Mesenchymal stem cell (in vitro differentiated cells and primary cell): ENCODE data around the gene MS4A15. TPM values are rescaled to one million over a fixed set of nuclear protein-coding genes. Genes with fewer than 3 reads are reported as not detected.

Experiments used
- DNase-seq: peaks from one replicate; pipeline ENCODE4 v3.0.0-alpha.2; 2013
- H2AFZ ChIP-seq: one replicate; pipeline ENCODE4 v1.6.1; 2013; ENCODE audit warnings: low read depth, mild to moderate bottlenecking, control low read depth, inconsistent platforms, low read length, moderate library complexity
- H2AK5ac ChIP-seq: 2 replicates; pipeline ENCODE4 v1.6.1; 2013; ENCODE audit warnings: low read length, moderate library complexity, mild to moderate bottlenecking, inconsistent platforms; ENCODE audit not compliant: severe bottlenecking
- H2BK120ac ChIP-seq: one replicate; pipeline ENCODE4 v1.6.1; 2013; ENCODE audit warnings: low read depth, mild to moderate bottlenecking, inconsistent platforms, low read length, moderate library complexity
- H2BK12ac ChIP-seq, 2 experiments: one replicate each; pipeline ENCODE4 v1.6.1; 2013; ENCODE audit warnings: inconsistent platforms in 2 of 2, low read length in 2 of 2, mild to moderate bottlenecking in 2 of 2, moderate library complexity in 2 of 2, control low read depth in 1 of 2
- H2BK15ac ChIP-seq: one replicate; pipeline ENCODE4 v1.6.1; 2013; ENCODE audit warnings: mild to moderate bottlenecking, low read depth, inconsistent platforms; ENCODE audit not compliant: poor library complexity, severe bottlenecking
- H2BK5ac ChIP-seq: 2 replicates; pipeline ENCODE4 v1.6.1; 2013; ENCODE audit warnings: low read depth, mild to moderate bottlenecking, low read length, control low read depth, inconsistent platforms; ENCODE audit not compliant: poor library complexity, severe bottlenecking
- H3K14ac ChIP-seq, 2 experiments: one replicate each; pipeline ENCODE4 v1.6.1; 2013; ENCODE audit warnings: inconsistent platforms in 2 of 2, low read length in 2 of 2, control low read depth in 1 of 2, mild to moderate bottlenecking in 1 of 2, moderate library complexity in 1 of 2
- H3K18ac ChIP-seq, 2 experiments: one replicate each; pipeline ENCODE4 v1.6.1; 2013; ENCODE audit warnings: inconsistent platforms in 2 of 2, low read length in 2 of 2, control low read depth in 1 of 2, low read depth in 1 of 2, mild to moderate bottlenecking in 1 of 2
- H3K23ac ChIP-seq, 2 experiments: one replicate each; pipeline ENCODE4 v1.6.1; 2013; ENCODE audit warnings: inconsistent platforms in 2 of 2, low read length in 2 of 2, mild to moderate bottlenecking in 2 of 2, moderate library complexity in 2 of 2, control low read depth in 1 of 2
- H3K27ac ChIP-seq: 2 replicates; pipeline ENCODE4 v1.5.1; 2013; ENCODE audit warnings: mild to moderate bottlenecking, moderate library complexity, low read length, control low read depth, inconsistent platforms; ENCODE audit not compliant: poor library complexity, severe bottlenecking
- H3K27me3 ChIP-seq, 2 experiments: 2 replicates each; pipeline versions ENCODE4 v1.6.1 to v1.7.0; 2013; ENCODE audit warnings: low read length in 2 of 2, mild to moderate bottlenecking in 2 of 2, moderate library complexity in 2 of 2, control low read depth in 1 of 2, inconsistent platforms in 1 of 2; ENCODE audit not compliant: control insufficient read depth in 1 of 2, insufficient read depth in 1 of 2
- H3K36me3 ChIP-seq, 2 experiments: 2 replicates each; pipeline versions ENCODE4 v1.6.1 to v1.7.0; 2013; ENCODE audit warnings: low read length in 2 of 2, control low read depth in 1 of 2, inconsistent platforms in 1 of 2, low read depth in 1 of 2, mild to moderate bottlenecking in 1 of 2; ENCODE audit not compliant: insufficient read depth in 2 of 2, control insufficient read depth in 1 of 2
- H3K4ac ChIP-seq, 2 experiments: one replicate each; pipeline ENCODE4 v1.6.1; 2013; ENCODE audit warnings: inconsistent platforms in 2 of 2, low read length in 2 of 2, mild to moderate bottlenecking in 2 of 2, moderate library complexity in 2 of 2, control low read depth in 1 of 2, low read depth in 1 of 2
- H3K4me1 ChIP-seq: 2 replicates; pipeline ENCODE4 v1.6.1; 2013; ENCODE audit warnings: low read depth, low read length, control low read depth; ENCODE audit not compliant: control insufficient read depth, insufficient read depth
- H3K4me2 ChIP-seq: 2 replicates; pipeline ENCODE4 v1.6.1; 2013; ENCODE audit warnings: low read length, mild to moderate bottlenecking, inconsistent platforms; ENCODE audit not compliant: poor library complexity, severe bottlenecking
- H3K4me3 ChIP-seq, 2 experiments: 2 replicates each; pipeline versions ENCODE4 v1.5.1 to v1.7.0; 2013; ENCODE audit warnings: low read length in 2 of 2, mild to moderate bottlenecking in 2 of 2, control low read depth in 1 of 2, low read depth in 1 of 2; ENCODE audit not compliant: insufficient read depth in 1 of 2
- H3K79me1 ChIP-seq: replicated peaks from 2 replicates; pipeline ENCODE4 v1.6.1; 2013; ENCODE audit warnings: mild to moderate bottlenecking, control low read depth, low read length, inconsistent platforms; ENCODE audit not compliant: poor library complexity, severe bottlenecking
- H3K9ac ChIP-seq: 2 replicates; pipeline ENCODE4 v1.7.0; 2013; ENCODE audit warnings: mild to moderate bottlenecking, low read length, moderate library complexity
- H3K9me3 ChIP-seq: 2 replicates; pipeline ENCODE4 v1.7.0; 2013; ENCODE audit warnings: mild to moderate bottlenecking, low read length; ENCODE audit not compliant: control insufficient read depth
- H4K8ac ChIP-seq: one replicate; pipeline ENCODE4 v1.6.1; 2013; ENCODE audit warnings: inconsistent platforms, mild to moderate bottlenecking, low read length, moderate library complexity
- H4K91ac ChIP-seq: one replicate; pipeline ENCODE4 v1.6.1; 2013; ENCODE audit warnings: mild to moderate bottlenecking, low read length, inconsistent platforms
- WGBS: methylation state at CpG from one replicate; pipeline ENCODE4 v1.1.7; 2013; ENCODE audit warnings: mixed read lengths; 5-methylcytosine and 5-hydroxymethylcytosine counted together
- polyA plus RNA-seq, 2 experiments: library from polyadenylated mRNA; stranded (reverse); fragments of 200-250 nt; gene quantifications; one replicate each; pipeline ENCODE4 v1.2.3, GENCODE V29; 2013

Gene MS4A15, protein sequence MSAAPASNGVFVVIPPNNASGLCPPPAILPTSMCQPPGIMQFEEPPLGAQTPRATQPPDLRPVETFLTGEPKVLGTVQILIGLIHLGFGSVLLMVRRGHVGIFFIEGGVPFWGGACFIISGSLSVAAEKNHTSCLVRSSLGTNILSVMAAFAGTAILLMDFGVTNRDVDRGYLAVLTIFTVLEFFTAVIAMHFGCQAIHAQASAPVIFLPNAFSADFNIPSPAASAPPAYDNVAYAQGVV
- polyA plus RNA-seq (2013, experiment 1 of 2): not detected
- polyA plus RNA-seq (2013, experiment 2 of 2): not detected

- H2BK12ac ChIP-seq: no peak within 1 kb of the TSS
- H3K4ac ChIP-seq: no peak within 1 kb of the TSS
- no peak within 1 kb of the TSS for H2BK120ac ChIP-seq
- peaks cover 45 to 72% of the 10 kb centered on the region in 2 experiments for H3K27me3 ChIP-seq
- H4K91ac ChIP-seq: no peak within 1 kb of the TSS
- no peak within 1 kb of the TSS for H3K4me2 ChIP-seq
- no peak within 1 kb of the TSS for H2AK5ac ChIP-seq
- no peaks in the 10 kb centered on the region for H3K4me1 ChIP-seq
- H3K4me3 ChIP-seq: no peak within 1 kb of the TSS
- no peak within 1 kb of the TSS for H3K18ac ChIP-seq
- H3K14ac ChIP-seq: no peak within 1 kb of the TSS
- no peak within 1 kb of the TSS for H2BK15ac ChIP-seq
- H3K79me1 ChIP-seq: no peaks in the 10 kb centered on the region
- no peak within 1 kb of the TSS for H3K9ac ChIP-seq
- DNase-seq: no peak
- H3K27ac ChIP-seq: no peak within 1 kb of the TSS
- H3K23ac ChIP-seq: no peak within 1 kb of the TSS
- no peak within 1 kb of the TSS for H2BK5ac ChIP-seq
- no peak within 1 kb of the TSS for H2AFZ ChIP-seq
- no peaks in the 10 kb centered on the region for H3K36me3 ChIP-seq
- no peaks in the 10 kb centered on the region for H3K9me3 ChIP-seq
- H4K8ac ChIP-seq: no peak within 1 kb of the TSS
- WGBS: 54% methylated on average over 14 of the region's 14 CpGs
Measured at GRCh38 chr11:60756307-60757032, at the start of gene MS4A15. Gene MS4A15, plus strand, starts transcription at chr11:60756867. Its CDS starts 6,867 bp downstream, at chr11:60763734.

DNA sequence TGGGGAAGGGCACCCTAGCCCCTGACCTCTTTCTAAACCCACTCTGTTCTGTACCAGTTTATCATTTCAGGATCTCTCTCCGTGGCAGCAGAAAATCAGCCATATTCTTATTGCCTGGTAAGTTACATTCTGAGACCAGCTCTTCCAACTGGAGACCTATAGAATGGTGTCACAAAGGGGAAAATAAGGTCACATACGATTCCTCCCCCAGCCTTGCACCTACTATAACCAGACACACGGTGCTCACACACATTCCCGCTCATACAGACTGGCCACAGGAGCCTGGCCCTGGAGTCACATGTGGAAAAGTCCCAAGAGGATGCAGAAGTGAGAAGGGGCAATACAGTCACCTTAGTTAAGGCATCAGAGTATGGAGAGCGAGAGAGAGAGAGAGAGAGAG is 49.7 kb upstream of the MS4A15 start:
- Histone ChIP-seq H2BK15ac (no peak overlapping the region), H3K18ac (no peak overlapping the region), H3K27ac (no peak overlapping the region), H2BK5ac (no peak overlapping the region), H3K4me2 (no peak overlapping the region), H4K8ac (no peak overlapping the region), H3K4ac (no peak overlapping the region), H3K27me3 (peaks cover 5 to 15% of the 10 kb centered on the region in 2 experiments), H3K36me3 (no peaks in the 10 kb centered on the region), H3K9ac (no peak overlapping the region), H2BK12ac (no peak overlapping the region), H4K91ac (no peak overlapping the region), H2AK5ac (no peak overlapping the region), H3K4me3 (no peak overlapping the region), H3K23ac (no peak overlapping the region), H3K4me1 (no peaks in the 10 kb centered on the region), H2AFZ (no peak overlapping the region), H3K79me1 (no peaks in the 10 kb centered on the region), H3K14ac (no peak overlapping the region), H3K9me3 (no peaks in the 10 kb centered on the region), H2BK120ac (no peak overlapping the region)
- DNase-seq: no peak
- WGBS: 60% methylated on average over 3 of the region's 5 CpGs

- Histone ChIP-seq H3K18ac (no peak overlapping the region), H3K4ac (no peak overlapping the region), H3K36me3 (no peaks in the 10 kb centered on the region), H2BK12ac (no peak overlapping the region), H2BK5ac (no peak overlapping the region), H2AK5ac (no peak overlapping the region), H3K4me3 (no peak overlapping the region), H4K8ac (no peak overlapping the region), H3K27ac (no peak overlapping the region), H2AFZ (no peak overlapping the region), H3K4me1 (no peaks in the 10 kb centered on the region), H2BK15ac (no peak overlapping the region), H4K91ac (no peak overlapping the region), H3K23ac (no peak overlapping the region), H3K4me2 (no peak overlapping the region), H3K9me3 (no peaks in the 10 kb centered on the region), H3K27me3 (peaks cover 7 to 15% of the 10 kb centered on the region in 2 experiments), H2BK120ac (no peak overlapping the region), H3K9ac (no peak overlapping the region), H3K14ac (no peak overlapping the region), H3K79me1 (no peaks in the 10 kb centered on the region)
- DNase-seq: no peak
- WGBS: 38% methylated on average over 4 of the region's 4 CpGs
Measured at GRCh38 chr11:60710482-60710881, 46.2 kb upstream of the MS4A15 start.

DNA sequence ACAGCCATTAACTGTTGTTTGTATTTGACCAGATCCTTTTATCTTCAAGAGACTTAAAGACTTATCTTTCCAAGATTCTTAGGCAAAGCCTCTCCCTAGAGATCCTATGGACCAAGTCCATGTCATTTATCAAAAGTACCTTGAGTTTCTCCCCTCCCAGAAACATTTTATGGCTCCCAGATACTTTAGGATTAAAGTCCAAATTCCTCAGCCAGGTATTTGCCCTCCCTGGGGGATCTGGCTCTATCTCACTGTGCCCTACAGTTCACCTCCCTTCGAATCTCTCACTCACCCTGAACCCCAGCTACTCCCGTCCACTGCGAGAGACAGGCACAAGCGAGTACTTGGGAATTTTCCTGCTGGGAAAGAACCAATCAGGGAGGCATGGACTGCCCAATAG is 45.4 kb upstream of the MS4A15 start:
- 58% methylated on average over 2 of the region's 4 CpGs for WGBS
- Histone ChIP-seq H2BK12ac (no peak overlapping the region), H3K27me3 (peaks cover 7 to 15% of the 10 kb centered on the region in 2 experiments), H3K18ac (no peak overlapping the region), H3K27ac (no peak overlapping the region), H3K4me3 (no peak overlapping the region), H4K8ac (no peak overlapping the region), H2BK5ac (no peak overlapping the region), H3K36me3 (no peaks in the 10 kb centered on the region), H2BK120ac (no peak overlapping the region), H3K79me1 (no peaks in the 10 kb centered on the region), H3K4me1 (no peaks in the 10 kb centered on the region), H3K4ac (no peak overlapping the region), H3K23ac (no peak overlapping the region), H2AFZ (no peak overlapping the region), H4K91ac (no peak overlapping the region), H3K14ac (no peak overlapping the region), H3K4me2 (no peak overlapping the region), H3K9ac (no peak overlapping the region), H3K9me3 (no peaks in the 10 kb centered on the region), H2BK15ac (no peak overlapping the region), H2AK5ac (no peak overlapping the region)
- DNase-seq: no peak
